Endothelial cell of umbilical vein (primary cell): ENCODE results near the gene RNASE8.

Source experiments
- POLR2A ChIP-seq: IDR thresholded peaks from 2 replicates; pipeline ENCODE4 v1.6.1; 2012; ENCODE audit warnings: low read depth, mild to moderate bottlenecking, control low read depth, low read length
- TF ChIP-seq, protein P1 (sequence below), 2 donors: IDR thresholded peaks; 1 replicate in 1 of 2; 2 replicates in 1 of 2; pipeline ENCODE4 v1.5.1; 2011; ENCODE audit warnings: low read length in 2 of 2, mild to moderate bottlenecking in 2 of 2, moderate library complexity in 2 of 2, control low read depth in 1 of 2, inconsistent platforms in 1 of 2, low read depth in 1 of 2; ENCODE audit not compliant: insufficient read depth in 1 of 2; ENCODE audit errors: extremely low read depth in 1 of 2

DNA sequence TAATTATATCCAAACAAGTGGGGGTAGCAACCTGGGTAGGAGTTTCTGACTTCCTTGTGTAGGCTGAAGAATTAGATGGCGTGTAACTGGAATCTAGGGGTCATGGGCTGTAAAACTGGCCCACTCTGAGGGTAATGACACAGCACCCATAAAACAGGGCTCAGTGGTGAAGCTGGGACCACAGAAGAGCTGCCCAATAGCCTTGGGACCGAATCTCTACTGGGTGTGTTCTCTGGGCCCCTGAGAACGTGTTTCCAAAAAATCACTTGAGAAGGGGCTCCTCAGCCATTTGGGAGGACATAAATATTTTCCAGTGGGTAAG, 3.7 kb downstream of the RNASE8 start:
- TF ChIP-seq, protein P1, sequence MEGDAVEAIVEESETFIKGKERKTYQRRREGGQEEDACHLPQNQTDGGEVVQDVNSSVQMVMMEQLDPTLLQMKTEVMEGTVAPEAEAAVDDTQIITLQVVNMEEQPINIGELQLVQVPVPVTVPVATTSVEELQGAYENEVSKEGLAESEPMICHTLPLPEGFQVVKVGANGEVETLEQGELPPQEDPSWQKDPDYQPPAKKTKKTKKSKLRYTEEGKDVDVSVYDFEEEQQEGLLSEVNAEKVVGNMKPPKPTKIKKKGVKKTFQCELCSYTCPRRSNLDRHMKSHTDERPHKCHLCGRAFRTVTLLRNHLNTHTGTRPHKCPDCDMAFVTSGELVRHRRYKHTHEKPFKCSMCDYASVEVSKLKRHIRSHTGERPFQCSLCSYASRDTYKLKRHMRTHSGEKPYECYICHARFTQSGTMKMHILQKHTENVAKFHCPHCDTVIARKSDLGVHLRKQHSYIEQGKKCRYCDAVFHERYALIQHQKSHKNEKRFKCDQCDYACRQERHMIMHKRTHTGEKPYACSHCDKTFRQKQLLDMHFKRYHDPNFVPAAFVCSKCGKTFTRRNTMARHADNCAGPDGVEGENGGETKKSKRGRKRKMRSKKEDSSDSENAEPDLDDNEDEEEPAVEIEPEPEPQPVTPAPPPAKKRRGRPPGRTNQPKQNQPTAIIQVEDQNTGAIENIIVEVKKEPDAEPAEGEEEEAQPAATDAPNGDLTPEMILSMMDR (IDR thresholded peaks at IDR 0.05; ENCODE audit: extremely low read depth in 1 of 2, insufficient read depth in 1 of 2, low read depth in 1 of 2, low read length in 2 of 2) = no peak
- no peak for TF ChIP-seq POLR2A
